IMR-90 (cell line): ENCODE data around the gene POU4F1. TPM values are rescaled to one million over a fixed set of nuclear protein-coding genes. Genes with fewer than 3 reads are reported as not detected.

Experiments used
- ATAC-seq: fragments of 200-7000 bp; cut with Tn5 transposase; 2 replicates; pipeline ENCODE4 v1.9.1; 2020; ENCODE audit warnings: low read depth, mild to moderate bottlenecking, moderate library complexity
- BruUV-seq: library from RNA; stranded (reverse); fragments of 400-500 nt; replicated peaks from 2 replicates; lab custom pipeline; 2021; lab: Mats Ljungman, UMichigan
- CTCF ChIA-PET: fragments of 300-600 bp; formaldehyde crosslinking; extraction: SDS; loops from one replicate; lab custom pipeline; 2021; ENCODE audit warnings: antibody characterized with exemption; lab: Yijun Ruan, JAX
- POLR2A ChIA-PET: fragments of 300-600 bp; sonication (Branson Sonifier 250); formaldehyde crosslinking; loops from one replicate; lab custom pipeline; 2022; ENCODE audit warnings: antibody characterized with exemption; ENCODE audit not compliant: unreplicated experiment; lab: Charles Lee
- DNase-seq: peaks from one replicate; pipeline ENCODE4 v3.0.0; 2013
- H2AFZ ChIP-seq: replicated peaks from 2 replicates; pipeline ENCODE3; 2013; ENCODE audit warnings: low read length, mild to moderate bottlenecking; ENCODE audit not compliant: poor library complexity
- H2AK5ac ChIP-seq: 2 replicates; pipeline ENCODE4 v1.6.1; 2013; ENCODE audit warnings: low read depth, low read length, inconsistent platforms
- H2AK9ac ChIP-seq: replicated peaks from 2 replicates; pipeline ENCODE3; 2013; ENCODE audit warnings: mild to moderate bottlenecking, low read depth, low read length, moderate library complexity; ENCODE audit not compliant: poor library complexity
- H2BK120ac ChIP-seq: 2 replicates; pipeline ENCODE4 v1.6.1; 2013; ENCODE audit warnings: low read depth, low read length, inconsistent platforms
- H2BK15ac ChIP-seq: 3 replicates; pipeline ENCODE4 v1.6.1; 2013; ENCODE audit warnings: low read depth, low read length, inconsistent platforms
- H2BK20ac ChIP-seq: 2 replicates; pipeline ENCODE4 v1.6.1; 2013; ENCODE audit warnings: low read depth, mild to moderate bottlenecking, inconsistent platforms, low read length, moderate library complexity
- H2BK5ac ChIP-seq: 2 replicates; pipeline ENCODE4 v1.6.1; 2013; ENCODE audit warnings: mild to moderate bottlenecking, low read depth, low read length, inconsistent platforms; ENCODE audit not compliant: poor library complexity, severe bottlenecking
- H3K14ac ChIP-seq: replicated peaks from 2 replicates; pipeline ENCODE4 v1.6.1; 2013; ENCODE audit warnings: low read depth, low read length, inconsistent platforms
- H3K18ac ChIP-seq: 2 replicates; pipeline ENCODE4 v1.6.1; 2013; ENCODE audit warnings: low read depth, low read length, control low read depth
- H3K23ac ChIP-seq: 2 replicates; pipeline ENCODE4 v1.6.1; 2013; ENCODE audit warnings: low read depth, low read length, inconsistent platforms
- H3K27ac ChIP-seq: 2 replicates; pipeline ENCODE4 v1.5.1; 2013; ENCODE audit warnings: mild to moderate bottlenecking, control low read depth, low read length; ENCODE audit not compliant: insufficient read depth
- H3K27me3 ChIP-seq: 2 replicates; pipeline ENCODE4 v1.6.1; 2013; ENCODE audit warnings: low read length; ENCODE audit not compliant: control insufficient read depth, insufficient read depth
- H3K36me3 ChIP-seq: 2 replicates; pipeline ENCODE4 v1.6.1; 2013; ENCODE audit warnings: low read length, mixed read lengths; ENCODE audit not compliant: control insufficient read depth, insufficient read depth
- H3K4ac ChIP-seq: 2 replicates; pipeline ENCODE4 v1.6.1; 2013; ENCODE audit warnings: low read depth, low read length, inconsistent platforms
- H3K4me1 ChIP-seq: 2 replicates; pipeline ENCODE4 v1.6.1; 2013; ENCODE audit warnings: low read length, mixed read lengths; ENCODE audit not compliant: control insufficient read depth, insufficient read depth
- H3K4me2 ChIP-seq: 2 replicates; pipeline ENCODE4 v1.6.1; 2013; ENCODE audit warnings: low read depth, mild to moderate bottlenecking, control low read depth, low read length, moderate library complexity
- H3K4me3 ChIP-seq: 2 replicates; pipeline ENCODE4 v1.5.1; 2013; ENCODE audit warnings: low read depth, mild to moderate bottlenecking, control low read depth, low read length, moderate library complexity; ENCODE audit not compliant: insufficient read depth
- H3K56ac ChIP-seq: 2 replicates; pipeline ENCODE4 v1.6.1; 2013; ENCODE audit warnings: low read length, inconsistent platforms; ENCODE audit not compliant: insufficient read depth; ENCODE audit errors: extremely low read depth
- H3K79me1 ChIP-seq, 2 experiments: 2 replicates each; pipeline ENCODE4 v1.6.1; 2013; ENCODE audit warnings: low read length in 2 of 2, inconsistent platforms in 1 of 2, low read depth in 1 of 2
- H3K9ac ChIP-seq: 2 replicates; pipeline ENCODE4 v1.6.1; 2013; ENCODE audit warnings: low read depth, low read length, control low read depth
- H3K9me1 ChIP-seq: 2 replicates; pipeline ENCODE4 v1.6.1; 2013; ENCODE audit warnings: low read length, inconsistent platforms; ENCODE audit not compliant: insufficient read depth
- H3K9me3 ChIP-seq: 2 replicates; pipeline ENCODE4 v1.6.1; 2013; ENCODE audit warnings: low read length; ENCODE audit not compliant: control insufficient read depth, insufficient read depth
- H4K20me1 ChIP-seq: 2 replicates; pipeline ENCODE4 v1.6.1; 2013; ENCODE audit warnings: low read length, inconsistent platforms; ENCODE audit not compliant: insufficient read depth
- H4K5ac ChIP-seq: 2 replicates; pipeline ENCODE4 v1.6.1; 2013; ENCODE audit warnings: mild to moderate bottlenecking, low read depth, low read length, control low read depth
- H4K8ac ChIP-seq, 2 experiments: 2 replicates each; pipeline ENCODE4 v1.6.1; 2013; ENCODE audit warnings: low read depth in 2 of 2, low read length in 2 of 2, control low read depth in 1 of 2, inconsistent platforms in 1 of 2
- H4K91ac ChIP-seq: 2 replicates; pipeline ENCODE4 v1.6.1; 2013; ENCODE audit warnings: low read depth, low read length, inconsistent platforms; ENCODE audit not compliant: insufficient read depth
- BHLHE40 ChIP-seq: fragments of 150-350 bp; IDR thresholded peaks from 2 replicates; pipeline ENCODE4 v1.6.1; 2016; ENCODE audit warnings: mild to moderate bottlenecking, low read depth, low read length
- CEBPB ChIP-seq: IDR thresholded peaks from 2 replicates; pipeline ENCODE4 v1.6.1; 2012; ENCODE audit warnings: low read depth, low read length, improper control_type of control experiment
- CHD1 ChIP-seq: IDR thresholded peaks from 2 replicates; pipeline ENCODE4 v1.6.1; 2012; ENCODE audit warnings: low read depth, low read length, improper control_type of control experiment
- FOS ChIP-seq: fragments of 150-350 bp; IDR thresholded peaks from 2 replicates; pipeline ENCODE4 v1.6.1; 2016; ENCODE audit warnings: low read depth, low read length
- MAFK ChIP-seq: IDR thresholded peaks from 2 replicates; pipeline ENCODE4 v1.6.1; 2012; ENCODE audit warnings: low read depth, low read length, improper control_type of control experiment
- MXI1 ChIP-seq: IDR thresholded peaks from 2 replicates; pipeline ENCODE4 v1.6.1; 2012; ENCODE audit warnings: low read depth, mild to moderate bottlenecking, low read length, moderate library complexity, borderline replicate concordance
- NFE2L2 ChIP-seq: fragments of 150-350 bp; IDR thresholded peaks from 2 replicates; pipeline ENCODE4 v1.6.1; 2016; ENCODE audit warnings: low read depth, mild to moderate bottlenecking, low read length
- POLR2A ChIP-seq: IDR thresholded peaks from 2 replicates; pipeline ENCODE4 v1.6.1; 2012; ENCODE audit warnings: mild to moderate bottlenecking, low read depth, low read length
- RAD21 ChIP-seq: IDR thresholded peaks from 2 replicates; pipeline ENCODE4 v1.6.1; 2012; ENCODE audit warnings: low read length, improper control_type of control experiment
- RCOR1 ChIP-seq: IDR thresholded peaks from 2 replicates; pipeline ENCODE4 v1.6.1; 2012; ENCODE audit warnings: mild to moderate bottlenecking, low read length, improper control_type of control experiment; ENCODE audit not compliant: insufficient replicate concordance
- RFX5 ChIP-seq: IDR thresholded peaks from 2 replicates; pipeline ENCODE4 v1.8.0; 2012; ENCODE audit warnings: low read depth, mild to moderate bottlenecking, low read length, moderate library complexity
- SMC3 ChIP-seq: fragments of 150-350 bp; IDR thresholded peaks from 2 replicates; pipeline ENCODE4 v1.6.1; 2016; ENCODE audit warnings: low read depth, mild to moderate bottlenecking, antibody characterized with exemption, low read length, moderate library complexity
- WGBS, 2 experiments: methylation state at CpG; one replicate each; pipeline versions ENCODE4 v1.1.5 to v1.1.7; 2013; ENCODE audit warnings: missing lambda C conversion rate in 2 of 2; ENCODE audit not compliant: insufficient read length in 1 of 2; ENCODE audit errors: extremely low coverage in 2 of 2; 5-methylcytosine and 5-hydroxymethylcytosine counted together
- dilution Hi-C: fragments of 300-500 bp; cut with HindIII; formaldehyde crosslinking; loops from one replicate; pipeline ENCODE4 v1.14.3; 2018; ENCODE audit warnings: low sequenced_read_pairs; ENCODE audit not compliant: unreplicated experiment
- in situ Hi-C: fragments of 300-500 bp; cut with MboI; formaldehyde crosslinking; loops from 3 replicates; pipeline ENCODE4 v1.14.3; 2019; ENCODE audit warnings: low sequenced_read_pairs, inconsistent platforms, mixed read lengths
- intact Hi-C: fragments of 100-400 bp; cut with micrococcal nuclease; formaldehyde crosslinking; loops from 2 replicates; pipeline ENCODE4 v1.10.0; 2022
- polyA plus RNA-seq, 3 experiments: library from polyadenylated mRNA; depleted of rRNA; stranded (reverse); fragments of >200 nt; gene quantifications; 2 replicates each; pipeline ENCODE4 v1.2.3, GENCODE V29; 2012; ENCODE audit warnings: low replicate concordance in 1 of 3
- total RNA-seq: library from RNA; depleted of rRNA; stranded (reverse); fragments of >200 nt; gene quantifications from 2 replicates; pipeline ENCODE4 v1.2.3, GENCODE V29; 2012
- TF ChIP-seq, protein P1 (sequence below): fragments of 150-350 bp; IDR thresholded peaks from 2 replicates; pipeline ENCODE4 v1.6.1; 2016; ENCODE audit warnings: low read depth, mild to moderate bottlenecking, low read length, moderate library complexity, borderline replicate concordance
- TF ChIP-seq, protein P2 (sequence below): conservative IDR thresholded peaks from 2 replicates; pipeline ENCODE4 v1.5.1; 2012; ENCODE audit warnings: mild to moderate bottlenecking, low read depth, low read length, improper control_type of control experiment
- TF ChIP-seq, protein P3 (sequence below): fragments of 150-350 bp; IDR thresholded peaks from 2 replicates; pipeline ENCODE4 v1.6.1; 2017; ENCODE audit warnings: mild to moderate bottlenecking, antibody characterized with exemption, low read length, low read depth

The POU4F1 gene
- total and polyA plus RNA-seq, 2 of the 4 experiments (the other 2 are of a cell fraction): 0.02 TPM; not detected in 1

DNA sequence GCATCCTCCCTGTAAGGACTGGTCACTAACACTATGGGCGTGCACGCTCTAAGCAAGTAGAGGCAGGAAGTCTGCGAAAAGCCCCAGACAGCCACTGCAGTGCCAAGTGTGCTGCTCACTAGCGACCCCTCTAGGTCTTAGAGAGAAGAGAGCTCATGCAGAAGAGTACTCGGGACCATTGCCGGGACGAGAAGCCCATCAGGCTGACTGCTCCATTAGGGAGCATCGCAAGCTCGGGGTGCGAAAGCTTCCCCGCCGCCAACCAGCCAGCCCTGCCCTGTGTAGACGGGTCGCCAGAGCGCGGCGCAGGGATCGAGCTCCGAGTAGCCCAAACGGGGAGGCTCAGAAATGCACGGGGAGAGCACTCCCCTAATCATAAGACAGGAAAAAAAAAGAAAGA lies 16.6 kb downstream of the POU4F1 start:
- Histone ChIP-seq H3K4me1 (no peaks in the 10 kb centered on the region), H2BK15ac (no peak overlapping the region), H3K36me3 (no peaks in the 10 kb centered on the region), H3K79me1 (no peaks in the 10 kb centered on the region), H3K14ac (no peak overlapping the region), H3K18ac (no peak overlapping the region), H3K23ac (no peak overlapping the region), H4K5ac (no peak overlapping the region), H3K4me3 (no peak overlapping the region), H3K4ac (no peak overlapping the region), H3K9me3 (no peaks in the 10 kb centered on the region), H4K8ac (no peak overlapping the region), H4K91ac (no peak overlapping the region), H2BK120ac (no peak overlapping the region), H3K27me3 (peaks cover 28% of the 10 kb centered on the region), H3K27ac (no peak overlapping the region), H3K56ac (no peak overlapping the region), H3K9me1 (no peaks in the 10 kb centered on the region), H2AFZ (no peak overlapping the region), H3K9ac (no peak overlapping the region), H4K20me1 (no peaks in the 10 kb centered on the region), H2BK5ac (no peak overlapping the region), H2AK5ac (no peak overlapping the region), H2BK20ac (no peak overlapping the region), H2AK9ac (no peak overlapping the region), H3K4me2 (no peak overlapping the region)
- no peak for ATAC-seq
- no TSS peak for BruUV-seq
- 10% methylated on average over 12 of the region's 21 CpGs; no CpG with 5 or more reads in 1 of the 2 experiments for WGBS, 2 experiments
- ChIA-PET POLR2A (no interaction called here), CTCF (no interaction called here)
- in situ Hi-C loops (loop anchor here (25.0 kb wide), 1 partner anchor 449 kb away; no protein-coding TSS in a partner anchor), dilution Hi-C loops (no loop called here), intact Hi-C loops (loop anchor here (10.0 kb wide), 1 partner anchor 452 kb away; no protein-coding TSS in a partner anchor)
- DNase-seq: no peak
- TF ChIP-seq CHD1: no peak
- TF ChIP-seq BHLHE40: no peak
- TF ChIP-seq MXI1: no peak
- TF ChIP-seq RFX5: no peak
- TF ChIP-seq, protein P1, sequence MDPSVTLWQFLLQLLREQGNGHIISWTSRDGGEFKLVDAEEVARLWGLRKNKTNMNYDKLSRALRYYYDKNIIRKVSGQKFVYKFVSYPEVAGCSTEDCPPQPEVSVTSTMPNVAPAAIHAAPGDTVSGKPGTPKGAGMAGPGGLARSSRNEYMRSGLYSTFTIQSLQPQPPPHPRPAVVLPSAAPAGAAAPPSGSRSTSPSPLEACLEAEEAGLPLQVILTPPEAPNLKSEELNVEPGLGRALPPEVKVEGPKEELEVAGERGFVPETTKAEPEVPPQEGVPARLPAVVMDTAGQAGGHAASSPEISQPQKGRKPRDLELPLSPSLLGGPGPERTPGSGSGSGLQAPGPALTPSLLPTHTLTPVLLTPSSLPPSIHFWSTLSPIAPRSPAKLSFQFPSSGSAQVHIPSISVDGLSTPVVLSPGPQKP: no peak
- TF ChIP-seq RAD21: no peak
- TF ChIP-seq, protein P2, sequence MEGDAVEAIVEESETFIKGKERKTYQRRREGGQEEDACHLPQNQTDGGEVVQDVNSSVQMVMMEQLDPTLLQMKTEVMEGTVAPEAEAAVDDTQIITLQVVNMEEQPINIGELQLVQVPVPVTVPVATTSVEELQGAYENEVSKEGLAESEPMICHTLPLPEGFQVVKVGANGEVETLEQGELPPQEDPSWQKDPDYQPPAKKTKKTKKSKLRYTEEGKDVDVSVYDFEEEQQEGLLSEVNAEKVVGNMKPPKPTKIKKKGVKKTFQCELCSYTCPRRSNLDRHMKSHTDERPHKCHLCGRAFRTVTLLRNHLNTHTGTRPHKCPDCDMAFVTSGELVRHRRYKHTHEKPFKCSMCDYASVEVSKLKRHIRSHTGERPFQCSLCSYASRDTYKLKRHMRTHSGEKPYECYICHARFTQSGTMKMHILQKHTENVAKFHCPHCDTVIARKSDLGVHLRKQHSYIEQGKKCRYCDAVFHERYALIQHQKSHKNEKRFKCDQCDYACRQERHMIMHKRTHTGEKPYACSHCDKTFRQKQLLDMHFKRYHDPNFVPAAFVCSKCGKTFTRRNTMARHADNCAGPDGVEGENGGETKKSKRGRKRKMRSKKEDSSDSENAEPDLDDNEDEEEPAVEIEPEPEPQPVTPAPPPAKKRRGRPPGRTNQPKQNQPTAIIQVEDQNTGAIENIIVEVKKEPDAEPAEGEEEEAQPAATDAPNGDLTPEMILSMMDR: no peak
- TF ChIP-seq SMC3: no peak
- no peak for TF ChIP-seq NFE2L2
- TF ChIP-seq FOS: no peak
- no peak for TF ChIP-seq POLR2A
- TF ChIP-seq, protein P3, sequence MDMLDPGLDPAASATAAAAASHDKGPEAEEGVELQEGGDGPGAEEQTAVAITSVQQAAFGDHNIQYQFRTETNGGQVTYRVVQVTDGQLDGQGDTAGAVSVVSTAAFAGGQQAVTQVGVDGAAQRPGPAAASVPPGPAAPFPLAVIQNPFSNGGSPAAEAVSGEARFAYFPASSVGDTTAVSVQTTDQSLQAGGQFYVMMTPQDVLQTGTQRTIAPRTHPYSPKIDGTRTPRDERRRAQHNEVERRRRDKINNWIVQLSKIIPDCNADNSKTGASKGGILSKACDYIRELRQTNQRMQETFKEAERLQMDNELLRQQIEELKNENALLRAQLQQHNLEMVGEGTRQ: no peak
- TF ChIP-seq MAFK: no peak
- no peak for TF ChIP-seq CEBPB
- TF ChIP-seq RCOR1: no peak
